ENCODE measurements around the gene ADARB2. TPM values are rescaled to one million over a fixed set of nuclear protein-coding genes. Genes with fewer than 3 reads are reported as not detected.

The ADARB2 gene
- total RNA-seq, 1 experiment from 2014 or later, result not detected

DNA sequence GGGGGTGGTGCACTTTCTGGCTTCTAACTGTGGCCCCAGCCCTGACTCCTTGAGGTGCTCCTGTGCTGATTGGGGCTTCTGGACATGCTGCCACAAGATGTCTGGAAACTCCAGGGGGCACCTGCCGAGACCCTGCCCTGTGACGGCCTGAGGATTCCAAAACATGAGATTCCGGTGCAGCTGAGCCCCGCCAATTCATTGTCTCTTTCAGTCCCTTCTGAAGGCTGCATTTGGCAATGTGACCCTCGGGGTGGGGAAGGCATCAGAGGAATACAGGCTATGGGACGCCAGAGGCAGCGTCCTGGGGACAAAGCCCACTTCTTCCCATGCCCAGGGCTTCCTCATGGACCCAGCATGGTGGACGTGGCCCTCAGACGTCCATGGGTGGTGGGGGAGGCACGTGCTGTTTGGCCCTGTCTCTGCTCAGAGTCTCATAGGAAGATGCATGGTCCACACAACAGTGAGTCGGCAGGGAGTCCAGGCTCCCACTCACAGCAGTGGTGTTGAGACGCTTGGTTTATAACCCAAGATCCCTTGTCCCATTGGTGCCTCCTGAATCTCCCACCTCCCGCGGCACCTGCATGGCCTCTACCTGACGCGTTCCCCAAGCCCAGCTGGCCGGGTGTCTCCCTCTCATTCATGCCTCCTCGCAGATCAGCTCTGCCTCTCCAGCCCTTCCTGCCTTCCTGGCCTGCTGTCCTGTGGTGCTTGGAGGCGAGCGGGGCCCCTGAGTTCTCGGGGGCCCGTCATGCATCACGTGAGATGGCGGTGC is 551.2 kb downstream of the ADARB2 start:
- Mint-ChIP-seq H3K4me3 (ENCODE audit: low read depth, unreplicated experiment) (no peak overlapping the region), H3K27me3 (ENCODE audit: unreplicated experiment) (peaks cover 53% of the 10 kb centered on the region), H3K36me3 (ENCODE audit: insufficient read depth, unreplicated experiment) (no peaks in the 10 kb centered on the region), H3K27ac (ENCODE audit: unreplicated experiment) (no peak overlapping the region), H3K4me1 (ENCODE audit: low read depth, unreplicated experiment) (no peaks in the 10 kb centered on the region), H3K9me3 (ENCODE audit: low read depth, unreplicated experiment) (no peaks in the 10 kb centered on the region)
- CTCF ChIA-PET, result interaction anchor here (0.7 kb wide), 1 partner anchor 64 kb away, joined by 3 read pairs; no protein-coding TSS in a partner anchor
- DNase-seq, result no peak
- no TSS peak for BruUV-seq (replicated peaks)
- intact Hi-C loops (cut with micrococcal nuclease; ENCODE audit: unreplicated experiment), result no loop called here
- TF ChIP-seq, protein P1, sequence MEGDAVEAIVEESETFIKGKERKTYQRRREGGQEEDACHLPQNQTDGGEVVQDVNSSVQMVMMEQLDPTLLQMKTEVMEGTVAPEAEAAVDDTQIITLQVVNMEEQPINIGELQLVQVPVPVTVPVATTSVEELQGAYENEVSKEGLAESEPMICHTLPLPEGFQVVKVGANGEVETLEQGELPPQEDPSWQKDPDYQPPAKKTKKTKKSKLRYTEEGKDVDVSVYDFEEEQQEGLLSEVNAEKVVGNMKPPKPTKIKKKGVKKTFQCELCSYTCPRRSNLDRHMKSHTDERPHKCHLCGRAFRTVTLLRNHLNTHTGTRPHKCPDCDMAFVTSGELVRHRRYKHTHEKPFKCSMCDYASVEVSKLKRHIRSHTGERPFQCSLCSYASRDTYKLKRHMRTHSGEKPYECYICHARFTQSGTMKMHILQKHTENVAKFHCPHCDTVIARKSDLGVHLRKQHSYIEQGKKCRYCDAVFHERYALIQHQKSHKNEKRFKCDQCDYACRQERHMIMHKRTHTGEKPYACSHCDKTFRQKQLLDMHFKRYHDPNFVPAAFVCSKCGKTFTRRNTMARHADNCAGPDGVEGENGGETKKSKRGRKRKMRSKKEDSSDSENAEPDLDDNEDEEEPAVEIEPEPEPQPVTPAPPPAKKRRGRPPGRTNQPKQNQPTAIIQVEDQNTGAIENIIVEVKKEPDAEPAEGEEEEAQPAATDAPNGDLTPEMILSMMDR (IDR thresholded peaks at IDR 0.05; ENCODE audit: unreplicated experiment), result no peak

DNA sequence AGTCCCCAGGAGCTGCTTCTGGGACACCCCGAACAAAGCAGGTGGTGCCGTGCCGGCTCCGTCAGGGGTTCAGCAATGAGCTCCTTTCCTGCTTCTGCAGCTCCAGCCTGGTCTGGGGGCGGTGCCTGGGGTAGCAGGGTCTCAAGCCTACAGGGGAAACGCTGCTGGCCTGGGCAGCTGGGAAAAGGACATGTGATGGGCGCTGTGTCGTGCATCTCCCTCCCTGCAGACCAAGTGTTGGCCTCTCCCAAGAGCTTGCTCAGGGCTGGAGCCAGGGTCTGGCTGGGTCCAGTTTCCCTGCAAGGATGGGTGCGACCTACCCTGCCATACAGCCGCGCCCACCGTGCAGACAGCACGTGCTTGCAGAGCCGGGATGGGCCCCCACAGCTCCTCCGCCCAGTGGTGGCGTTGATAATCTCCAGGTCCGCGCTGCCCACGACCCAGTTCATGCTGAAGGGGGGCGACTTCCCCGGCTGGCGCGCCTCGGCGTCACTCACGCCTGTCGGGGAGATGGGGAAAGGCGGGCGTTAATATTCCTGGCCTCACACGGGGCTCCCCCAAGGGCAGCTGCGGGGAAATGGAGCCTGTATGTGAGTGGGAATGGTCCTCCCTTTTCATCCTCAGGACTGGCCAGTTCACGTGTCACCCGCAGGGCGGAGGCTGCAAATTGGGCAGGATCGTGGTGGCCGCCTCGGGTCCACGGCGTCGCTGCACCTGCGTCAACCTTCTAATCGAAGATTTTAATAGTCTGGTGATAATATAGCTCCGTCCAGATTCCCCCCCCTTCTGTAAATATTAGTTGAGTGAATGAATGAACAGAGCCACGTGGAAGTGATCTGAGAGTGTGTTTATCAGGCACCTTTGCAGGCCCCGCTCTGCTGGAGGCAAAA is 552.5 kb downstream of the ADARB2 start:
- no peak overlapping the region for H3K4me3 Mint-ChIP-seq (ENCODE audit: low read depth, unreplicated experiment)
- TF ChIP-seq, protein P1 (IDR thresholded peaks at IDR 0.05; ENCODE audit: unreplicated experiment), result no peak
- no peak overlapping the region for H3K27ac Mint-ChIP-seq (ENCODE audit: unreplicated experiment)
- H3K9me3 Mint-ChIP-seq (ENCODE audit: low read depth, unreplicated experiment), result no peaks in the 10 kb centered on the region
- intact Hi-C loops (cut with micrococcal nuclease; ENCODE audit: unreplicated experiment), result no loop called here
- H3K4me1 Mint-ChIP-seq (ENCODE audit: low read depth, unreplicated experiment), result no peaks in the 10 kb centered on the region
- DNase-seq, result no peak
- CTCF ChIA-PET, result no interaction called here
- H3K27me3 Mint-ChIP-seq (ENCODE audit: unreplicated experiment), result peaks cover 57% of the 10 kb centered on the region
- BruUV-seq (replicated peaks), result no TSS peak
- H3K36me3 Mint-ChIP-seq (ENCODE audit: insufficient read depth, unreplicated experiment), result no peaks in the 10 kb centered on the region

- intact Hi-C loops (cut with micrococcal nuclease; ENCODE audit: unreplicated experiment), result no loop called here
- CTCF ChIA-PET, result no interaction called here
- Mint-ChIP-seq H3K27ac (ENCODE audit: unreplicated experiment) (no peak overlapping the region), H3K36me3 (ENCODE audit: insufficient read depth, unreplicated experiment) (no peaks in the 10 kb centered on the region), H3K9me3 (ENCODE audit: low read depth, unreplicated experiment) (no peaks in the 10 kb centered on the region), H3K4me1 (ENCODE audit: low read depth, unreplicated experiment) (no peaks in the 10 kb centered on the region), H3K27me3 (ENCODE audit: unreplicated experiment) (peaks cover 68% of the 10 kb centered on the region), H3K4me3 (ENCODE audit: low read depth, unreplicated experiment) (no peak overlapping the region)
- TF ChIP-seq, protein P1 (IDR thresholded peaks at IDR 0.05; ENCODE audit: unreplicated experiment), result no peak
- BruUV-seq (replicated peaks), result no TSS peak
- no peak for DNase-seq
Observed at GRCh38 chr10:1183701-1184100, 553.6 kb downstream of the ADARB2 start.

DNA sequence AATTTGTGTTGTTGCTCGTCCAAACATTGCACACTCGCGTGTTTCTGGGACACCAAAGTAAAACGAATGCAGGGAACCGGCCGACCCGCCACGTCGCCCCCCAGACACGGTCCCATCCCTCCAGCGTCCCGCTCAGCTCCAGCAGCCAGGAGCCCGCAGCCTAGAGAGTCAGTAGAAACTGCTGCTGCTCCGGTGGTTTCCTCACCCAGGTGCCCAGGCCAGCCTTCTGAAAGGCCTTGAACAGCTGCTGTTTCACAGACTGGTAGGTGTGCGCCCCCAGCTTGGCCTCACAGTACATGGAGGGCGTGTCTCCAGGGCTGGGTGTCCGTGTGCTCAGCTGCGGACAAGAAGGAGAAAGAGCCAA is 554.3 kb downstream of the ADARB2 start:
- TF ChIP-seq, protein P1 (IDR thresholded peaks at IDR 0.05; ENCODE audit: unreplicated experiment), result no peak
- Mint-ChIP-seq H3K4me1 (ENCODE audit: low read depth, unreplicated experiment) (no peaks in the 10 kb centered on the region), H3K27ac (ENCODE audit: unreplicated experiment) (no peak overlapping the region), H3K9me3 (ENCODE audit: low read depth, unreplicated experiment) (no peaks in the 10 kb centered on the region), H3K36me3 (ENCODE audit: insufficient read depth, unreplicated experiment) (no peaks in the 10 kb centered on the region), H3K27me3 (ENCODE audit: unreplicated experiment) (peaks cover 75% of the 10 kb centered on the region), H3K4me3 (ENCODE audit: low read depth, unreplicated experiment) (no peak overlapping the region)
- no peak for DNase-seq
- no TSS peak for BruUV-seq (replicated peaks)
- CTCF ChIA-PET, result no interaction called here
- intact Hi-C loops (cut with micrococcal nuclease; ENCODE audit: unreplicated experiment), result no loop called here

All from Calu3 (cell line).